ENCODE measurements around the gene PARM1. TPM values are rescaled to one million over a fixed set of nuclear protein-coding genes. Genes with fewer than 3 reads are reported as not detected.

Gene PARM1
- total and polyA plus RNA-seq, 3 experiments from 2014 or later = not detected

GRCh38 chr4:74932010-74932409 is 906 bp upstream of the PARM1 start:
- POLR2A ChIA-PET = no interaction called here
- Mint-ChIP-seq H3K4me3 (peak overlapping the region in 1 of 7 donors; percentile 5), H3K27ac (no peak overlapping the region), H3K27me3 (peaks cover 31 to 58% of the 10 kb centered on the region in 2 donors), H3K9me3 (peaks cover 0 to 11% (median 5%) of the 10 kb centered on the region in 5 donors), H3K4me1 (peaks cover 3 to 11% (median 9%) of the 10 kb centered on the region in 3 donors), H3K36me3 (no peaks in the 10 kb centered on the region)
- Histone ChIP-seq H3K27ac (ENCODE audit: low read depth, low read length) (no peak overlapping the region), H3K4me3 (ENCODE audit: low read length) (no peak overlapping the region), H3K9me3 (ENCODE audit: low read length) (no peaks in the 10 kb centered on the region), H3K4me1 (ENCODE audit: insufficient read depth, low read length) (no peaks in the 10 kb centered on the region), H3K36me3 (ENCODE audit: insufficient read depth, low read length) (no peaks in the 10 kb centered on the region), H3K27me3 (ENCODE audit: insufficient read depth, low read length, poor library complexity, severe bottlenecking) (no peaks in the 10 kb centered on the region)
- no peak for DNase-seq
- CTCF ChIA-PET = no interaction called here

- no peaks in the 10 kb centered on the region for H3K36me3 ChIP-seq (ENCODE audit: insufficient read depth, low read length)
- peaks cover 0 to 11% (median 4%) of the 10 kb centered on the region in 5 donors for H3K9me3 Mint-ChIP-seq
- no peak overlapping the region for H3K27ac ChIP-seq (ENCODE audit: low read depth, low read length)
- H3K9me3 ChIP-seq (ENCODE audit: low read length) = no peaks in the 10 kb centered on the region
- no peaks in the 10 kb centered on the region for H3K27me3 ChIP-seq (ENCODE audit: insufficient read depth, low read length, poor library complexity, severe bottlenecking)
- DNase-seq = no peak
- no peaks in the 10 kb centered on the region for H3K36me3 Mint-ChIP-seq
- no peak overlapping the region for H3K27ac Mint-ChIP-seq
- peak overlapping the region in 2 of 7 donors; percentile 5 to 23 for H3K4me3 Mint-ChIP-seq
- ChIA-PET CTCF (interaction anchor here (1.7 kb wide), 1 partner anchor 12 kb away, joined by 3 read pairs; no protein-coding TSS in a partner anchor), POLR2A (no interaction called here)
- H3K4me1 Mint-ChIP-seq = peaks cover 3 to 11% (median 9%) of the 10 kb centered on the region in 3 donors
- H3K27me3 Mint-ChIP-seq = peaks cover 31 to 61% of the 10 kb centered on the region in 2 donors
- H3K4me1 ChIP-seq (ENCODE audit: insufficient read depth, low read length) = no peaks in the 10 kb centered on the region
- no peak overlapping the region for H3K4me3 ChIP-seq (ENCODE audit: low read length)
Measured at GRCh38 chr4:74933562-74934015, 673 bp downstream of the PARM1 start.

DNA sequence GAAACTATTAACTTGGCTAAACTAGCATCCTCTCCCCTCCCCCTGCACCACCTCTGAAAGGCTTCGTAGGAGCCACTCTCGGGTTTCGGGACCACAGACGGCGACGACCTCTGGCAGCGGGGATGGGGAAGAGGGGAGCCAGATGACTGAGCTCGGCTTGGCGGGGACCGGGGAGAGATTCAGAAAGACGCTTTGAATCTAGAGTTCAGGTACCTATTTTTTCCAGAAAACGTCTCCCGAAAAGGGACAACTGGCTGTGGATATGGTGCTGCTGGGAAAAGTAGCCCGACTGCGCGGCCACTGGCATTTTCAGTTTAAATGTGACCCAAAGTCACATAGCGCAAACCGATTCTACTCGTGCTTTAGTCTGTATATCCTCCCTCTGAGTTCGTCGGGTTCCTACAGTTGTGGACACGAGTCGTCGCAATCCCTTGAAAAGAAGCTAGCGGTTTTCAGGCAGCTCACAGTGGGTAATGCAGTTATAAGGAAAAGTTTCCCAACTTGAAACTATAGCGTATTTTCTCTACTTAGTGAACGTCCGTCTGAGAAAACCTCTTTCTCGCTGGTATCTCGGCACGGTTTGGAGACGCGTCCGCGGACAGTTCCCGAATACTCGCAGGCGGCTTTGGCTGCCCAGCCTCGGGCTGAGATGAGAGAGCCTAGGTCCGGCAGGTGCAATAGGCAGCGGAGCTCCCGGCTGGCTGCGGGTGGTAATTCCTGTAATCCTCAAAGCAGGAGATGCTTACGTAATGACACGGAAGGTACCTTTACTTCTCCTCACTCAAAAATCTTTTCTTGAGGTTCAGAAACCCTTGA is 1.3 kb downstream of the PARM1 start:
- Mint-ChIP-seq H3K27me3 (peaks cover 31 to 60% of the 10 kb centered on the region in 2 donors), H3K27ac (no peak overlapping the region)

DNA sequence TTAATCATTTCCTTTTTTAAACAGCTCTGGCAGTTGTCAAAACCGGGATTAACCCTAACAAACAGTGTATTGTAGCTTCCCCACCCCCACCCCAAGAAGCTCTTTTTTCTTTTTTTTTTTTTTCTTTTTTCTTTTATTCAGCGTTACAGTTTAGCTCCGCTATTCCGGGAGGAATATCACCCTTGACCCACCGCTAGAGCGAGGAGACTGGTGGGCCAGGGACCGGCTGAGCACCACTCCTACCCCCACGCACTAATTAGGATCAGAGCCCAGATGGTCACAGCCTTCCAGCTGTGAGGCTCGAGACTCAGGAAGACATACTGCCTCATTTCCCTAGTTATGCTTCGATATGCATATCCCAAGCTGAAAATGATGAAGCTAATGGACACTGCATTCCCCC is 2.0 kb downstream of the PARM1 start:
- no peaks in the 10 kb centered on the region for H3K27me3 ChIP-seq (ENCODE audit: insufficient read depth, low read length, poor library complexity, severe bottlenecking)
- peaks cover 3 to 11% (median 9%) of the 10 kb centered on the region in 3 donors for H3K4me1 Mint-ChIP-seq

More for the DNA sequence above, 1.3 kb downstream of the PARM1 start:
- Histone ChIP-seq H3K36me3 (ENCODE audit: insufficient read depth, low read length) (no peaks in the 10 kb centered on the region), H3K9me3 (ENCODE audit: low read length) (no peaks in the 10 kb centered on the region), H3K4me1 (ENCODE audit: insufficient read depth, low read length) (no peaks in the 10 kb centered on the region), H3K27me3 (ENCODE audit: insufficient read depth, low read length, poor library complexity, severe bottlenecking) (no peaks in the 10 kb centered on the region), H3K4me3 (ENCODE audit: low read length) (no peak overlapping the region), H3K27ac (ENCODE audit: low read depth, low read length) (no peak overlapping the region)
- no peak for DNase-seq
- H3K4me3 Mint-ChIP-seq = no peak overlapping the region
- POLR2A ChIA-PET = no interaction called here
- no peaks in the 10 kb centered on the region for H3K36me3 Mint-ChIP-seq
- H3K4me1 Mint-ChIP-seq = peaks cover 3 to 11% (median 9%) of the 10 kb centered on the region in 3 donors
- CTCF ChIA-PET = interaction anchor here (1.7 kb wide), 1 partner anchor 11 kb away, joined by 3 read pairs; no protein-coding TSS in a partner anchor
- H3K9me3 Mint-ChIP-seq = peaks cover 0 to 11% (median 4%) of the 10 kb centered on the region in 5 donors

GRCh38 chr4:74941123-74941522 is 8.2 kb downstream of the PARM1 start:
- ChIA-PET POLR2A (no interaction called here), CTCF (no interaction called here)
- H3K36me3 Mint-ChIP-seq = no peaks in the 10 kb centered on the region
- Histone ChIP-seq H3K36me3 (ENCODE audit: insufficient read depth, low read length) (no peaks in the 10 kb centered on the region), H3K27me3 (ENCODE audit: insufficient read depth, low read length, poor library complexity, severe bottlenecking) (no peaks in the 10 kb centered on the region), H3K4me1 (ENCODE audit: insufficient read depth, low read length) (no peaks in the 10 kb centered on the region), H3K4me3 (ENCODE audit: low read length) (no peak overlapping the region), H3K9me3 (ENCODE audit: low read length) (no peaks in the 10 kb centered on the region), H3K27ac (ENCODE audit: low read depth, low read length) (no peak overlapping the region)
- peaks cover 0 to 6% (median 0%) of the 10 kb centered on the region in 5 donors for H3K9me3 Mint-ChIP-seq
- no peaks in the 10 kb centered on the region for H3K4me1 Mint-ChIP-seq
- peaks cover 7 to 20% of the 10 kb centered on the region in 2 donors for H3K27me3 Mint-ChIP-seq
- H3K27ac Mint-ChIP-seq = no peak overlapping the region
- no peak overlapping the region for H3K4me3 Mint-ChIP-seq
- DNase-seq = no peak

More for the DNA sequence above, 2.0 kb downstream of the PARM1 start:
- Mint-ChIP-seq H3K36me3 (no peaks in the 10 kb centered on the region), H3K27me3 (peaks cover 32 to 61% of the 10 kb centered on the region in 2 donors), H3K4me3 (no peak overlapping the region), H3K27ac (no peak overlapping the region), H3K9me3 (peaks cover 0 to 11% (median 4%) of the 10 kb centered on the region in 5 donors)
- CTCF ChIA-PET = no interaction called here
- POLR2A ChIA-PET = no interaction called here
- H3K4me3 ChIP-seq (ENCODE audit: low read length) = no peak overlapping the region
- no peak for DNase-seq
- no peaks in the 10 kb centered on the region for H3K36me3 ChIP-seq (ENCODE audit: insufficient read depth, low read length)
- no peaks in the 10 kb centered on the region for H3K9me3 ChIP-seq (ENCODE audit: low read length)
- no peak overlapping the region for H3K27ac ChIP-seq (ENCODE audit: low read depth, low read length)
- no peaks in the 10 kb centered on the region for H3K4me1 ChIP-seq (ENCODE audit: insufficient read depth, low read length)

DNA sequence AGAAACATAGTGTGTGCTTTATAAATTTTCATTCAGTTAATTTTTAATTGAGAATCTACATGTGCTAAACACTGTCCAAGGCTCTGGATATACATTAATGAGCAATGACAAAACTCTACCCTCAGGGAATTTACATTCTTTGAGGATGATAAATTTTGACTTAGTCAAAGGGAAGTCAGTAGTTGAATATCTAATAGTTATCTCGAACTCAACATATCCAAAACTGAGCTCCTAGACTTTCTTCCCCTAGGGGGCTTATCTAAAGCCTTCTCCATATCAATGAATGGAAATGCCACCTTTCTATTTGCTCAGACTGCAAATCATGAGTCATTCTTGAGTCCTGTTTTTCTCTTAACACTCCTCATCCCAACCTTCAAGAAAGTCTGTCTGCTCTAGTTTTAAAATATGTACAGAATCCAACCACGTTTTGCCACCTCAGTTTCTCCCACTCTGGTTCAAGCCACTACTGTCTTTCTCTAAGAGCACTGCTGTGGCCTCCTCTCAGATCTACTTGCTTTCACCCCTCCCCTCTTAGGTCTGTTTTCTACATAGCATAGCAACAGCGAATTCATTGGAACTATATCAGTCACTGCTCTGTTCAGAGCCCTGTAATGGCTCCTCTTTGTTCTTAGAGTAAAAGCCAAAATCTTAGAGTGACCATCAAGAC is 9.5 kb downstream of the PARM1 start:
- H3K4me1 ChIP-seq (ENCODE audit: insufficient read depth, low read length) = no peaks in the 10 kb centered on the region
- ChIA-PET CTCF (no interaction called here), POLR2A (no interaction called here)
- Mint-ChIP-seq H3K27ac (no peak overlapping the region), H3K4me1 (no peaks in the 10 kb centered on the region), H3K27me3 (peaks cover 7 to 12% of the 10 kb centered on the region in 2 donors), H3K36me3 (no peaks in the 10 kb centered on the region), H3K9me3 (peaks cover 0 to 6% (median 0%) of the 10 kb centered on the region in 5 donors), H3K4me3 (no peak overlapping the region)
- DNase-seq = no peak
- H3K4me3 ChIP-seq (ENCODE audit: low read length) = no peak overlapping the region
- no peaks in the 10 kb centered on the region for H3K36me3 ChIP-seq (ENCODE audit: insufficient read depth, low read length)
- no peak overlapping the region for H3K27ac ChIP-seq (ENCODE audit: low read depth, low read length)
- no peaks in the 10 kb centered on the region for H3K9me3 ChIP-seq (ENCODE audit: low read length)
- no peaks in the 10 kb centered on the region for H3K27me3 ChIP-seq (ENCODE audit: insufficient read depth, low read length, poor library complexity, severe bottlenecking)

DNA sequence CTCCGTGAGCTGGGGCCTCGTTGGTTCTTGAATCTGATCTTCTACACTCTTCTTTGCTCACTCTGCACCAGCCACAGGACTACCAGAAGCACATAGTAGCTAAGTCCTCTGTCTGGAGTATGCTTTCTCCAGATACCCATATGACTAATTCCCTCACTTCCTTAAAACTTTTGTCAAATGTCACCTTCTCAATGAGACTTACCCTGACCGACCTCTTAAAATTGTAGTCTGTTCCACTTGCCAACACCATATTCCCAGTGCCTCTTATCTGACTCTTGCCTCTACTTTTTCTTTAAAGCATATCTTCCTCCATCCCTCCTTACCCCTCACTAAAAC is 10.0 kb downstream of the PARM1 start:
- no peaks in the 10 kb centered on the region for H3K36me3 Mint-ChIP-seq

GRCh38 chr4:74944354-74944793 is 11.5 kb downstream of the PARM1 start:
- DNase-seq = no peak
- Histone ChIP-seq H3K27me3 (ENCODE audit: insufficient read depth, low read length, poor library complexity, severe bottlenecking) (no peaks in the 10 kb centered on the region), H3K9me3 (ENCODE audit: low read length) (no peaks in the 10 kb centered on the region), H3K27ac (ENCODE audit: low read depth, low read length) (no peak overlapping the region), H3K4me3 (ENCODE audit: low read length) (no peak overlapping the region), H3K36me3 (ENCODE audit: insufficient read depth, low read length) (no peaks in the 10 kb centered on the region), H3K4me1 (ENCODE audit: insufficient read depth, low read length) (no peaks in the 10 kb centered on the region)
- Mint-ChIP-seq H3K4me1 (no peaks in the 10 kb centered on the region), H3K9me3 (peaks cover 0 to 6% (median 0%) of the 10 kb centered on the region in 5 donors), H3K27me3 (peaks cover 8% of the 10 kb centered on the region in 2 donors), H3K4me3 (no peak overlapping the region), H3K27ac (no peak overlapping the region), H3K36me3 (no peaks in the 10 kb centered on the region)
- POLR2A ChIA-PET = no interaction called here
- CTCF ChIA-PET = no interaction called here

More for the DNA sequence above, 10.0 kb downstream of the PARM1 start:
- ChIA-PET CTCF (no interaction called here), POLR2A (no interaction called here)
- Mint-ChIP-seq H3K9me3 (peaks cover 0 to 6% (median 0%) of the 10 kb centered on the region in 5 donors), H3K4me1 (no peaks in the 10 kb centered on the region), H3K4me3 (no peak overlapping the region), H3K27me3 (peaks cover 7 to 9% of the 10 kb centered on the region in 2 donors), H3K27ac (no peak overlapping the region)
- Histone ChIP-seq H3K9me3 (ENCODE audit: low read length) (no peaks in the 10 kb centered on the region), H3K4me1 (ENCODE audit: insufficient read depth, low read length) (no peaks in the 10 kb centered on the region), H3K4me3 (ENCODE audit: low read length) (no peak overlapping the region), H3K27me3 (ENCODE audit: insufficient read depth, low read length, poor library complexity, severe bottlenecking) (no peaks in the 10 kb centered on the region), H3K27ac (ENCODE audit: low read depth, low read length) (no peak overlapping the region), H3K36me3 (ENCODE audit: insufficient read depth, low read length) (no peaks in the 10 kb centered on the region)
- DNase-seq = no peak
